HL-60/S4 (cell line): ENCODE data around the gene TSC1.
"Not testable (repeated sequence)": the region's sequence is repeated elsewhere in the genome, so short reads cannot be mapped to it uniquely, and the experiment has no call there.

Source experiments
- in situ Hi-C: fragments of 300-500 bp; cut with MboI; formaldehyde crosslinking; loops from 2 replicates; pipeline ENCODE4 v1.14.3; 2022; ENCODE audit warnings: low sequenced_read_pairs

TSC1 gene

DNA sequence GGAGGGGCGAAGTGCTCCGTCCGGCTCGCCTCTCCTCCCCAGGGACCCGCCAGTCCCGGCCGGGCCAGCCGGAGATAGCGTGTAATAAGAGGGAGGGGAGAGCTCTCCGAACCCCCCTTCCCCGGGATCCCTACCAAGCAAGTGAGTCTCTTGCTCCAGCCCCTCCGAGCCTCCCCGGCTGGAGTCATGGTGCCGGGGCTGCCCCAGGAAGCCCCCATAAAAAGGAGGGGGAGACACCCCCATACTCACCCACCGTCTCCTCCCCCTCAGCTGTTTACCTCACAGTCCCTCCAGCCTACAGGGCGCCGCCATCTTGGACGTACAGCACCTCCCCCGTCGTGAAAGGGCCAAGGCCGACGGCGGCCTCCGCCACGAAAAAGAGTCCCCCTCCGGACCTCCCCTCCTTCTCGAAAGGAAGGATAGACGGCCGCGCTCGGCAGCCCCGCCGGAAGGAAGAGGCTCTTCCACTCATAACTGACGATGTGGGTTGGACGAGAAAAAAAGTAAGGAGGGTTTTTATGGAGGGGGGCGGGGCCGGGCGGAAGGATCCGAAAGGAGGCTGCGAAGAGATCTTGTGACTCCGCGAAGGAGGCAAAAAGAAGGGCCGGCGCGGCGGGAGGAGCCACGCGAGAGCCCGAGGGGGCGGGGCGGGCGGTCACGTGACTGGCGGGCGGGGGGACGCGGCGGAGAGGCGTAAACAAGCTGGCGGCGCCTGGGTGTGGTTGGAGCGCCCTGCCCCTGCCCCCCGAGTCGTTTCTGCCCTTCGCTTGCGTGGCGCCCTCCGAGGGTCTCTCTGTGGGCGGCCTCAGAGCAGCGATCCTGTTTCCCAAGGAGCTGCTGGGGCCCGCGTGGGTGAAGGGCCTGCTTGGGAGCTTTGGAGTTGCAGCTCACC is at the start of gene TSC1:
Gene TSC1 (minus strand): TSS at position 323 of the 892 bp plus-strand sequence. CDS start 15,744 bp downstream, outside the sequence.
- in situ Hi-C loops, result no loop called here

DNA sequence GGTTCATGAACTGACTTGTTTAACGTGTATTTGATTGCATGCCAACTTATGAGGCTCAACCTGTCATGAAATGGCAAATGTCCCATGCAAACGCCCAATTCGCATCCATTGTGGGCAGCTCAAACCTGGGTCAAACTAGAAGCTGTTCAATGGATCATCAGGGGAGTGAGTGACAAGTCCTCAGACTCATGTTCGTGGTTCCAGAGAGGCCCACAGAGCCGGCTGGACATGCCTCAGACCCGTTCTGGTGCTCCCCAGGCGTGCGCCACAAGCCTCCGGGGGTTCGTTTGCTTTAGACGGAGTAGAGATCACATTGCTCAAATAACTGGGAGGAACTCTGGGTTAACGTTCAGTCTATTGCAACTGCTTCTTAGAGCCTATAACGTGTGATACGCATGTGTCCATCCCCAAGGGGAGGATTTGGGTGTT is 49.1 kb upstream of the TSC1 start:
- in situ Hi-C loops, result no loop called here

DNA sequence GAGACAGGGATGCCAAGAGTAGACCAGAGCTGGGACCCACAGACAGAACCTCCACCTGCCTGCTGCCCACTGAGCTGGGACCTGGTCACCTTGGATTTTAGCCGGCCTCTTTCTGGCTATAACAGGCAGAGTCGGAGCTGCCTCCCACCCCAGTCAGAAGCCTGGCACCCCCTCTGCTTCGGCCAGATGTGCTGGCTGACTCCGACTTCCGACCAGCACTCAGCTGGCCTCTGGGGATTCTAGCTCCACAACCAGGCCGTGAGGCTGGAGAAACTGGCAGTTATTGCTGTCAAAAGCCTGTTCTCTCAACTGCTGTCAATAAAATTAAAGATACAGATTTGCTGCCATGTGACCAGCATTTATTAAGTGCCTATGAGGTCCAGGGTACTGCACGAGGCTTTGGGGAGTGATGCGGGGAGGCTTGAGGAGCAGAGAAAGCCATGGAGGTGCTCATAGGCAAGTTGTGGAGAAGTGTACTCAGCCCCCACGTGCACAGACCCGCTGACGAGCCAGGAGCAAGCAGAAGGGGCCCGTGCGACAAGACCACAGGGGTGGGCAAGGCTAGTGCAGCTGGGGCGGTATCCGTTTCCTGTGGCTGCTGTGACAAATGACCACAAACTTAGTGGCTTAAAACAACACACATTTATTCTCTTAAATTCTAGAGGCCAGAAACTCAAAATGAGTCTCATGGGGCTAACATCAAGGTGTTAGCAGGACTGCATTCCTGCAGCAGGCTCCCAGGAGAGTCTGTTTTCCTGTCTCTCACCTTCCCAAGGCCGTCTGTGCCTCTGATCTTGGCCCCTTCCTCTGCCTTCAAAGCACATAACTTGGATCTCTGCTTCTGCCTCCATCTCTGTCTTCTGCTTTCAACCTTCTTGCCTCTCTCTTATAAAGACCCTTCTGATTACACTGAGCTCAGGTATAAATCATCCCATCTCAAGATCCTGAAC is 47.2 kb upstream of the TSC1 start:
- in situ Hi-C loops, result no loop called here

DNA sequence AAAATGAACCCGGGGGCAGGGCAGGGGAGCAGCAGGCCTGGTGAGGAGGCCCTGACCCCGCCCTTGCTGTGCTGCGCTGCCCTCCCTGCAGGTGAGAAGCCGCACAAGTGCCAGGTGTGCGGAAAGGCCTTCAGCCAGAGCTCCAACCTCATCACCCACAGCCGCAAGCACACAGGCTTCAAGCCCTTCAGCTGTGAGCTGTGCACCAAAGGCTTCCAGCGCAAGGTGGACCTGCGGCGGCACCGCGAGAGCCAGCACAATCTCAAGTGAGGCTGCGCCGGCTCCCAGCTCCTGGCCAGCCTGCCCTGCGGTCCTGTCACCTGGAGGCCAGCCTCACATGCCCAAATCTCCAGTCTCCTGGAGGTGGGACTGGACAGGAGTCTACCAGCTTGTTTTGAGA is 46.4 kb upstream of the TSC1 start:
- in situ Hi-C loops, result no loop called here

DNA sequence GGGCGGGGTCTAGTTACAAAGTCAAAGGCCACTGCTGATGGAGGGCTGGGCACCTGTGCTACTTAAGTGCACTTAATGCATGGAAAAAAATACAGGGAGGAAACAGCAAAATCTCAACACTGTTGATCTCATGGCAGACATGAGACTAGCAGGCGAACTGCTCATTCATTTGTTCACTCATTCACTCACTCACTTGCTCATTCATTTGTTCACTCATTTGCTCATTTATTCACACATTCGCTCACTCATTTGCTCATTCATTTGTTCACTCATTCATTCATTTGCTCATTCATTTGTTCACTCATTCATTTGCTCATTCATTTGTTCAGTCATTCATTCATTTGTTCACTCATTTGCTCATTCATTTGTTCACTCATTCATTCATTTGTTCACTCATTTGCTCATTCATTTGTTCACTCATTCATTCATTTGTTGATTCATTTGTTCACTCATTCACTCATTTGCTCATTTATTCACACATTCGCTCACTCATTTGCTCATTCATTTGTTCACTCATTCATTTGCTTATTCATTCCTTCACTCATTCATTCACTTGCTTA is 45.7 kb upstream of the TSC1 start:
- in situ Hi-C loops, result not testable (repeated sequence)

DNA sequence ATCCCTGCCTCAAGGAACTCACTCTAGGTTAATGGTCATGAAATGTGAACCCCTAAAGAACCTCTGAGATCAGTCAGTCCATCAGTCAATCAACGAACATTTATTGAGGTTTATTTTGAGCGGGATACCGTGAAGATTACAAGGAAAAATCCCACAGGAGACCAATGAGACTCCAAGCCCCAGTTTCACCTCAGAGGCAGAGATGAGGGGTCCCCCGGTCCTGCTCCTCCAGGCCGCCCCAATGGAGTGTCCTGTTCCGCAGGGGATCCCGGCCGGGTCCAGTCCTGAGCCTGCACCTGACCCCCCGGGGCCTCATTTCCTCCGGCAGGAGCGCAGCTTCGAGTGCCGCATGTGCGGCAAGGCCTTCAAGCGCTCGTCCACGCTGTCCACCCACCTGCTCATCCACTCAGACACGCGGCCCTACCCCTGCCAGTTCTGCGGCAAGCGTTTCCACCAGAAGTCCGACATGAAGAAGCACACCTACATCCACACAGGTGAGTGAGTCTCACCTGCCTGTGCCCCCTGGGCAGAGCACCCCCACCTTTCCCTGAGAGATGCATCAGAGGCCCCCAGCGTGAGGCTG is 45.1 kb upstream of the TSC1 start:
- in situ Hi-C loops, result no loop called here

DNA sequence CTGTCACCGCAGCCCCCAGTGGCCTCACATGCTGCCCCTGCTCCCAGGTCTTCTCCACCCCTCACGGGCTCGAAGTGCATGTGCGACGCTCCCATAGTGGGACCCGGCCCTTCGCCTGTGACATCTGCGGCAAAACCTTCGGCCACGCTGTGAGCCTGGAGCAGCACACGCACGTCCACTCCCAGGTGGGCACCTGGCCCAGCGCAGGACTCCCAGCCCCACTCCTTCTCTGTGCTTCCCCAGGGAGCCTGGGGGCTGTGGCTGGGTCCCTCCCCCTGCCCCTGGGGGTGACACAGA is 44.5 kb upstream of the TSC1 start:
- in situ Hi-C loops, result no loop called here

DNA sequence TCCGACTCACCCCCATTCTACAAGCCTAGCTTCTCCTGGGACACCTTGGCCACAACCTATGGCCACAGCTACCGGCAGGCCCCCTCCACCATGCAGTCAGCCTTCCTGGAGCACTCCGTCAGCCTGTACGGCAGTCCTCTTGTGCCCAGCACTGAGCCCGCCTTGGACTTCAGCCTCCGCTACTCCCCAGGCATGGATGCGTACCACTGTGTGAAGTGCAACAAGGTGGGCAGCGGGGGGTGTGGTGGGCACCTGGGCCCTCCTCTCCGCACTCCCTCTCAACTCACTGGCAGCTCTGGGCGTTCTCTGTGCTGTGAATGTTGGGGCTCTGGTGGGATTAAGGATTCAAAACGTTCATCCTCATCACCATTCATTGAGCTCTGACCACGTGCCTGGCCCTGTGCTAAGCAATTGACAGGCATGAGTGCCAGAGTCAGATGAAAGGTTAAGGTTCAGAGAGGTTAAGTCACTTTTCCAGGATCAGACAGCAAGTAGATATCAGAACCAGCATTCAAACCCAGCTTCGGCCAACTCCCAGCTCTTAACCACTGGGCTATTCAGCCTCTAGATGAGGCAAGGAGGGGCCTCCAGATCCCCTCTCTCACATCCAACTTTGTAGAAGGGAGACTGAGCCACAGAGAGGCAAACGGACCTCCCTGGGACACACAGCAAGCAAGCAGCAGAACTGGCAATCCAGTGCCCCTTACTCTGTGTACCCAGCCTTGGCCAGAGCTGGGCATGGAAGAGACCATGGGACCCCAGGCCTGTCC is 44.0 kb upstream of the TSC1 start:
- in situ Hi-C loops, result no loop called here

DNA sequence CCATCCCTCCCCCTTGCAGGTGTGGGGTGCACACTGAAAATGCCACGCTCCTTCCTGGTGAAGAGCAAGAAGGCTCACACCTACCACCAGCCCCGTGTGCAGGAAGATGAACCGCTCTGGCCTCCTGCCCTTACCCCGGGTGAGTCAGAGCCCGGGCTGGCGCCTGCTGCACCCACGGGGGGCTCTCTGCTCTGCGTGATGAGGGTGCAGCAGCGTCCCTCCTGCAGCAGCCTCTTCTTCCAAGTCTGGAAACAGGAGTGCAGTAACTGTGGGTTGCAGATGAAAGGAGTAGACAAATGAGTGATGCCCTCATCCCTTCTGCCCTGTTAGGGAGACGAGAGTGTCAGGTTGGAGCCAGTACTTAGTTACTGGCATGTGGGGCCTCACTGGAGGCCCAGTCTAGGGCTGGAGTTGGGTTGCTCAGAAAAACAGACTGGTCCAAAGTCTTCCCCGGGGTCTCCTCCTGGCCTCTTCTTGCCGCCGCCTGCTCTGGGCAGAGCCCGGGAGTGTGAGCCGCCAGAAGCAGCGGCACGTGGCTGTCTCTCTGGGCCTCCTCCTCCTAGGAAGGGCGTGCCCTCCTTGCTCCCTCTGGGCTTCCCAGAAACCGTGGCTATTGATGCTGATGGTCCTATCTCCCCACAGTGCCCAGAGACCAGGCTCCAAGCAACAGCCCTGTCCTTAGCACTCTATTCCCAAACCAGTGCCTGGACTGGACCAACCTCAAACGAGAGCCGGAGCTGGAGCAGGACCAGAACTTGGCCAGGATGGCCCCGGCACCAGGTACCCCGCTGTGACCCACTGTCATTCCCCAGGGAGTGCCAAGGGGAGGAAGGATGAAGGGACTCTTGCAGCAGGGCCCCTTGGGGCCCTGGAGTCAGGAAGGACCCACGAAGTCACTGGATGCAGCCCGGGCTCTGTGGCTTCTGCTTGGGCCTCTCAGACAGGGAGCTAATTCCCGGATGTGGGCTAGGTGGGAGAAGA is 42.5 kb upstream of the TSC1 start:
- in situ Hi-C loops, result no loop called here

DNA sequence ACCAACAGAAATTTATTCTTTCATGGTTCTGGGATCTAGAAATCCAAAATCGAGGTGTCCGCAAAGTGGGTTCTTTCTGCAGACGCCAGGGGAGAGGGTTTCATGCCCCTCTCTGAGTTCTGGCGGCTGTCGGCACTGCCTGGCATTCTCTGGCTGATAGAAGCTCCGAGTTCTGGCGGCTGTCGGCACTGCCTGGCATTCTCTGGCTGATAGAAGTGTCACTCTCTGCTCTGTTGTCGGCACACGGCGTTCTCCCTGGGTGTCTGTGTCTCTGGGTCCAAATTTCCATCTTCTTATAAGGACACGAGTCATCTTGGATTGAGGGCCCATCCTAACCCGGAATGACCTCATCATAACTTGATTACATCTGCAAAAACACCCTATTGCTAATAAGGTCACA is 41.7 kb upstream of the TSC1 start:
- in situ Hi-C loops, result no loop called here

DNA sequence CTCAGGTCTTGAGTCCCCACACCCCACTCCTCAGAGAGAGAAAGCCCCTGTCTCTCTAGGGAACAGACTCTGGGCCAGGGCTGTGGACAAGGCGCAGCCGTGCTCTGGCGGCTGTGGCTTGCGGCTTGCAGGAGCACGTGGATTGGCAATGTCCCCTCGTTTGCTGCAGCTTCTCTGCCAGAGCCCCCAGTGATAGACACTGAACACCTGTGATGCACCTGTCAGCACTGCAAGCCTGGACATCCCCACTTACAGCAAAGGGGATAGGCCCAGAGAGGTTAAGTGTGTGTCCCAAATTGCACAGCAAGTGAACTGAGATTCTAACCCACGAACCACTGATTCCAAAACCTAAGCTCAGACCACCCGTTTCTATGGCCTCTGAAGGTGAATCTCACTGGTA is 41.1 kb upstream of the TSC1 start:
- in situ Hi-C loops, result no loop called here

DNA sequence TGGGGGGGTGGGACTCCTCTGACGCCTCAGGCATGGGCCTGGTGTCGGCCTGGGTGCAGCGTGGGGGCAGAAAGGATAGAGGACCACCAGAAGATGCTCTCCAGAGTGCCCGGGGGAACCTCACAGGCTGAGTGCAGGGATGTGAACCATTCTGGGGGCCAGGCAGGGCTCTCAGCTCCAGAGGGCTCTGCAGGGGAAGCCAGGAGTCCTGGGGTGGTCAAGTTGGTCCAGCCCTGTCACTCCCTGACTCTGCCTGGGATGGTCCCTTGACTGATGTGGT is 40.6 kb upstream of the TSC1 start:
- in situ Hi-C loops, result no loop called here

DNA sequence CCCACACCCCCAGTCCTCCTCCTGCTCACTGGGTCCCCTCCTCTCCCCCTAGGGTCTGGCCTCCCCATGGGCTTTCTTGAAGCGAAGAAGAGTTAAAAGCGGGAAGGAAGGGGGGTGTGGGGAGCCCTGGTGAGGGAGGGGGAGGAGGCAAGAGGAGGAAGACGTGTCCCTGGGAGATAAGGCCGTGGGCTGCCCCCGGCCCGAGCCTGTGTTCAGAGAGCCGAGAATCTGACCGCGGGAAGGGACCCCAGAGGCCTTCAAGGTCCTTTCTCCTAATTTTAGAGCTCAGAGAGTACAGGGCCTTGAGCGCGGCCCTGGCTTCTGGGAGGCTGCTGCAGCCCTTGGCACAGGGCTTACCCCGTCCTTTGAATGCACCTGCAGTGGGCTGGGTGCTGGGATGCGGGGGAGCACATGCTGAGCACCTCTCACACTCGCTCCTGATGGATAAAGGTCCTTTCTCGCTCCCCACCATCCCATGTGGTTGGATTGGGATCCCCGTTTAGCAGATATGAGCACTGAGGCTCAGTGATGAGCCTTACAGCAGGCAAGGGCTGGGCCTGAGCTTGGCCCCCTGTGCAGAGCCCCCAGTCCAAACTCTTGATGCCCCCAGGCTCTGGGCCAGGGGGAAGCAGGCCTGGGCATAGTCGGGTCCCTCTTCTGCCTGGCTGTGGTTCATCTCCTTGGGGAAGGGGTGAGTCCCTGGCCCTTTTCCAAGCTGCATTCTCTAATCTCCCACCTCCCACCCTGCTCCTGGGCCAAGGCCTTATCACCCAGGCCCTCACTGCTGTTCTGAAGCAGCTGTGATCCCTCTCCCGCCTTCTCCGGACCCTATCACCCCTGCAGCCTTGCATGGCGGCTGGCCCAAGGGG is 40.0 kb upstream of the TSC1 start:
- in situ Hi-C loops, result no loop called here

DNA sequence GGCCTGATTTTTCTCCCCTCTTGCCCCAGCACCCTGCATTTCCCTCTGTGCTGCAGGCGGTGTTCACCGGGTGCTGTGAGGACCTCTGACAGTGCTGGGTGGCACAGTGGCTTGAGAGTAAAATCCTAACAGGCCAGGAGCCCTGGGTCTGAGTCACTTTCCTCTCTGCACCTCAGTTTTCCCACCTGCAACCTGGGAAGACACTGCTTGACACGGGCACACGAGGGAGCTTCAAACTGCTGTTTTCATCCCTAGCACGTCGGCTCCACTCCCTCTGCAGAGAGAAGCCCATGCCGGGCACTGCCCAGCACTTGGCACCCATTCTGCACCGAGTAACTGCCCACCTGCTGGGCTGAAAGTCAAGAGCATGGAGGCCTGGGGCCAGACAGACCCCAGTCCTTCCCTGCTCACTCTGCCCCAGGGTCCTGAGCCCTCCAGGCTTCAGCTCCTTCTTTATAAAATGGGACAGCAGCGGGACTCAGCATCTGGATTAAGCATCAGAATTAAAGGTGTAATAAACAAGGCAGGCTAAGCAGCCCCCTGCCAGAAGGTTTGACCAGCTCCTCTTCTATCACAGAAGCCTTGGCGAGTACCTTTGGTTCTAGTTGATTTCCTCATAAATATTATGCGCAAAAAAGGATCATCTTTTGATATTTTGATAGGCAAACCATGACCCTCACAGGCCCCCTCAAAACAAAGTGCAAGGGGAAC is 39.2 kb upstream of the TSC1 start:
- in situ Hi-C loops, result no loop called here

DNA sequence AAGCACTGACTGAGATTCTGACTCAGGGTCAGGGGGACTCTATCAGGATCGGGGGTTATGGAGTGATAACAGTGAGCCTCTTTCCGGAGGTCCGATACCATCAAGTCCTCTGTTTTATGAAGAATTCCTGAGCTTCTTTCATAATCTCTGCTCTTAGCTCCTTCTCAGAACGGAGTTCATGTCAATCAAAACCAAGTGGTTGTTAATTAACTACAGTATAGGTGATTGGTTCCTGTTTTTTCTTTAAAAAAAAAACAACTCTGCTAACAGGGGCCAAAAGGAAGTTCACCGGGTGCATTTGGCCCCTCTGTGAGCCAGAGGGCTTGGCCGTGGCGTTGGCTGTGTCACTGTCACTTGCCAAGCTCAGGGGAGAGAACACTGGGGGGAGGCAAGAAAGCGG is 38.0 kb upstream of the TSC1 start:
- in situ Hi-C loops, result no loop called here

DNA sequence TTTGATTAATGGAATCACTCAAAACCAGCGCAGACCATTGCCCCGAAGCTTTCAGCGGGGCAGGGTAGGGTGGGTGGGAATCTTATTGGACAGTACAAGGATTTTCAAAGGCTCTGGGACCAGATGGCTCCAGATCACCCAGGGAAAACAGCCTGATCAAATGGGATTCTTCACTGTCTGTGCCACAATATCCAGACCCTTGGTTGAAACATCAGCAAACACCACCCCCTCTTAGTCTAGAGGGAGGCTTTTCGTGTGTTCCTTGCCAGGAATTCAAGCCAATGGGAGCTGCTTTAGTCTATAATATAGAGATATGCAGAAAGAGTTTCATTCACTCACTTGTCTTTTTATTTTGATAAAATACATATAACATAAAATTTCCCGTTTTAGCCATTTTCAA is 35.7 kb upstream of the TSC1 start:
- in situ Hi-C loops, result no loop called here

DNA sequence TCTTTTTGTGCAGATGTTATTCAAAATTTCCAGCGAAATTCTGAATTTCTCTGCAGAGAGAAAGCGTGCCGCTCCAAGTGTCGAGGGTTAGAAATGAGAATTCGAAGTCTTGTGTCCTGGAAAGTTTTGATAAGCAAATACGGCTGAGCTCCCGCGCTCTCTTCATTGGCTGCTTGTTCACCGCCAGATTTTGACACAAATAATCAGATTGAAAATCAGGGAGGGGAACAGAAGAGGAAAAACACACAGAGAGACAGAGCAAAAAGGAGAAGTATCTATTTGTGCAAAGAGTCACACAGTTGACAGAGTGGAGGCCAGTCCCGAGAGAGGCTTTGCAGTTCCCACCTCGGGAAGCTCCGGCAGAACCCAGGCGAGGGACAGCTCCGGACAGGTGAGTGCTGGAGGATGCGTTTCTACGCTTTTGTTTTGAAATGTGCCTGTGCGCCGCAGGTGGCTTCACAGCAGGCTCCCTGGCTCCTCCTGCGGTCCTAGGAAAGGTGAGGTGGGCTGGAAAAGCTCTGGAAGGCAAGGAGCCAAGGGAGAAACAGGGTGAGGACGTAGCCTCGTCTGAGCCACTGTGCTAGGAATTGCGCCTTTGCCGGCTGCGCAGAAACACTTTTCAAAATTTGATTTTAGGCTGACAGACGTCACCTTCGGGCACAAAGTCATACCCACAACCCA is 34.2 kb upstream of the TSC1 start, which contains the start of gene GFI1B:
Gene GFI1B (plus strand): TSS at position 244 of the 681 bp plus-strand sequence. CDS start 7,985 bp downstream, outside the sequence.
- in situ Hi-C loops, result no loop called here
